Measurements from ENCODE around the gene TTC16. TPM values are rescaled to one million over a fixed set of nuclear protein-coding genes. Genes with fewer than 3 reads are reported as not detected.
"Not testable (repeated sequence)": the region's sequence is repeated elsewhere in the genome, so short reads cannot be mapped to it uniquely, and the experiment has no call there.

TTC16 gene
- total RNA-seq, 1 donor from 2014 or later, result not detected

- Histone ChIP-seq H3K4me3 (ENCODE audit: insufficient read depth, low read depth, low read length) (no peak overlapping the region), H4K20me1 (ENCODE audit: insufficient read depth, low read length) (no peaks in the 10 kb centered on the region), H3K79me2 (ENCODE audit: insufficient read depth, low read length) (no peaks in the 10 kb centered on the region), H3K9me3 (ENCODE audit: insufficient read depth, low read depth, low read length) (no peaks in the 10 kb centered on the region), H3K9ac (ENCODE audit: low read length) (no peak overlapping the region), H3K4me1 (ENCODE audit: insufficient read depth, low read length) (no peaks in the 10 kb centered on the region), H3K4me2 (ENCODE audit: low read length) (no peak overlapping the region), H2AFZ (ENCODE audit: low read depth, low read length) (no peak overlapping the region), H3K36me3 (ENCODE audit: insufficient read depth, low read length) (no peaks in the 10 kb centered on the region), H3K27ac (ENCODE audit: low read depth, low read length) (no peak overlapping the region), H3K27me3 (ENCODE audit: insufficient read depth, low read length) (no peaks in the 10 kb centered on the region)
- TF ChIP-seq CTCF (IDR thresholded peaks at IDR 0.05; ENCODE audit: insufficient read depth, low read depth, low read length) (no peak), EZH2 (IDR thresholded peaks at IDR 0.05; ENCODE audit: insufficient read depth, low read length) (no peak)
- Mint-ChIP-seq H3K9me3 (ENCODE audit: unreplicated experiment) (no peaks in the 10 kb centered on the region), H3K36me3 (ENCODE audit: low read depth, unreplicated experiment) (no peaks in the 10 kb centered on the region), H3K4me3 (ENCODE audit: unreplicated experiment) (no peak overlapping the region), H3K27ac (ENCODE audit: unreplicated experiment) (no peak overlapping the region), H3K4me1 (ENCODE audit: low read depth, unreplicated experiment) (no peaks in the 10 kb centered on the region), H3K27me3 (ENCODE audit: low read depth, unreplicated experiment) (peaks cover 4% of the 10 kb centered on the region)
- no peak for FAIRE-seq
- DNase-seq (ENCODE audit: low read depth), result no peak
These were observed 63.5 kb downstream of the TTC16 start for GRCh38 chr9:127779136-127779981.

- Histone ChIP-seq H3K4me2 (ENCODE audit: low read length) (no peak overlapping the region), H3K27ac (ENCODE audit: low read depth, low read length) (no peak overlapping the region), H3K9me3 (ENCODE audit: insufficient read depth, low read depth, low read length) (no peaks in the 10 kb centered on the region), H3K4me1 (ENCODE audit: insufficient read depth, low read length) (no peaks in the 10 kb centered on the region), H3K79me2 (ENCODE audit: insufficient read depth, low read length) (no peaks in the 10 kb centered on the region), H3K27me3 (ENCODE audit: insufficient read depth, low read length) (no peaks in the 10 kb centered on the region), H3K4me3 (ENCODE audit: insufficient read depth, low read depth, low read length) (no peak overlapping the region), H2AFZ (ENCODE audit: low read depth, low read length) (no peak overlapping the region), H4K20me1 (ENCODE audit: insufficient read depth, low read length) (no peaks in the 10 kb centered on the region), H3K9ac (ENCODE audit: low read length) (no peak overlapping the region), H3K36me3 (ENCODE audit: insufficient read depth, low read length) (no peaks in the 10 kb centered on the region)
- no peaks in the 10 kb centered on the region for H3K36me3 Mint-ChIP-seq (ENCODE audit: low read depth, unreplicated experiment)
- no peak overlapping the region for H3K4me3 Mint-ChIP-seq (ENCODE audit: unreplicated experiment)
- H3K27ac Mint-ChIP-seq (ENCODE audit: unreplicated experiment), result no peak overlapping the region
- H3K4me1 Mint-ChIP-seq (ENCODE audit: low read depth, unreplicated experiment), result no peaks in the 10 kb centered on the region
- DNase-seq (ENCODE audit: low read depth) (no peak), FAIRE-seq (no peak)
- H3K9me3 Mint-ChIP-seq (ENCODE audit: unreplicated experiment), result no peaks in the 10 kb centered on the region
- TF ChIP-seq EZH2 (IDR thresholded peaks at IDR 0.05; ENCODE audit: insufficient read depth, low read length), result no peak
- no peak for TF ChIP-seq CTCF (IDR thresholded peaks at IDR 0.05; ENCODE audit: insufficient read depth, low read depth, low read length)
- peaks cover 3% of the 10 kb centered on the region for H3K27me3 Mint-ChIP-seq (ENCODE audit: low read depth, unreplicated experiment)
These were observed 64.4 kb downstream of the TTC16 start for GRCh38 chr9:127780126-127780885.

DNA sequence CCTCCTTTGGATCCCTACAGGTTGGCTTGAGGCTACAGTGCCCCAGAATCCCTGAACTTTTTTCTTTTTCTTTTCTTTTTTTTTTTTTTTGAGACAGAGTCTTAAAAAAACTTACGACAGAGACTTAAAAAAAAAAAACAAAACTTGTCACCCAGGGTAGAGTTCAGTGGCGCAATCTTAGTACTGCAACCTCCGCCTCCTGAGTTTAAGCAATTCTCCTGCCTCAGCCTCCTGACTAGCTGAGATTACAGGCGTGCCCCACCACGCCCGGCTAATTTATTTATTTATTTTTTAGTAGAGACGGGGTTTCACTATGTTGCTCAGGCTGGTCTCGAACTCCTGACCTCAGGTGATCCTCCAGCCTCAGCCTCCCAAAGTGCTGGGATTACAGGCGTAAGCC lies 65.0 kb downstream of the TTC16 start:
- not testable (repeated sequence) for H3K9me3 Mint-ChIP-seq (ENCODE audit: unreplicated experiment)

More for the DNA sequence above, 65.0 kb downstream of the TTC16 start:
- not testable (repeated sequence) for H3K9ac ChIP-seq (ENCODE audit: low read length); H3K4me3 Mint-ChIP-seq (ENCODE audit: unreplicated experiment); H3K4me1 Mint-ChIP-seq (ENCODE audit: low read depth, unreplicated experiment); H3K4me1 ChIP-seq (ENCODE audit: insufficient read depth, low read length); FAIRE-seq; H3K36me3 ChIP-seq (ENCODE audit: insufficient read depth, low read length); H3K79me2 ChIP-seq (ENCODE audit: insufficient read depth, low read length); H3K4me2 ChIP-seq (ENCODE audit: low read length); H3K27me3 Mint-ChIP-seq (ENCODE audit: low read depth, unreplicated experiment); H3K4me3 ChIP-seq (ENCODE audit: insufficient read depth, low read depth, low read length); H3K27ac ChIP-seq (ENCODE audit: low read depth, low read length); H3K27ac Mint-ChIP-seq (ENCODE audit: unreplicated experiment); DNase-seq (ENCODE audit: low read depth); H3K36me3 Mint-ChIP-seq (ENCODE audit: low read depth, unreplicated experiment); H2AFZ ChIP-seq (ENCODE audit: low read depth, low read length); H4K20me1 ChIP-seq (ENCODE audit: insufficient read depth, low read length); H3K27me3 ChIP-seq (ENCODE audit: insufficient read depth, low read length); H3K9me3 ChIP-seq (ENCODE audit: insufficient read depth, low read depth, low read length)

Other genes with a start within 250 kb of the TTC16 start
- 39.6 and 45.4 TPM in 2 replicates for gene STXBP1, start 103.8 kb upstream of the TTC16 start, total RNA-seq
- gene CFAP157, start 9.1 kb upstream of the TTC16 start, total RNA-seq, result 0.09 TPM in 1 of 2 replicates, not detected in the other
- 9.9 and 13.5 TPM in 2 replicates for gene PTRH1, start 416 bp upstream of the TTC16 start, total RNA-seq
- gene TOR2A, start 19.2 kb downstream of the TTC16 start, total RNA-seq, result 7.5 and 8.5 TPM in 2 replicates
- gene SH2D3C, start 62.6 kb downstream of the TTC16 start, total RNA-seq, result 4.6 and 5.8 TPM in 2 replicates
- 70.5 and 71.7 TPM in 2 replicates for gene CDK9, start 70.0 kb downstream of the TTC16 start, total RNA-seq
- 44.6 and 49.4 TPM in 2 replicates for gene FPGS, start 86.8 kb downstream of the TTC16 start, total RNA-seq
- 1.2 and 1.5 TPM in 2 replicates for gene ENG, start 138.6 kb downstream of the TTC16 start, total RNA-seq
- 78.0 and 79.5 TPM in 2 replicates for gene AK1, start 161.6 kb downstream of the TTC16 start, total RNA-seq
- 30.4 and 37.5 TPM in 2 replicates for gene ST6GALNAC6, start 183.5 kb downstream of the TTC16 start, total RNA-seq
- gene ST6GALNAC4, start 201.0 kb downstream of the TTC16 start, total RNA-seq, result 14.5 and 21.7 TPM in 2 replicates
- gene PIP5KL1, start 214.7 kb downstream of the TTC16 start, total RNA-seq, result 4.6 and 4.9 TPM in 2 replicates
- 32.7 and 34.3 TPM in 2 replicates for gene DPM2, start 221.8 kb downstream of the TTC16 start, total RNA-seq